GM21423 (cell line): ENCODE data around the gene PGK2.
"Not testable (repeated sequence)": the region's sequence is repeated elsewhere in the genome, so short reads cannot be mapped to it uniquely, and the experiment has no call there.

Source experiments
- ATAC-seq: cut with Tn5 transposase; IDR thresholded peaks from one replicate; pipeline ENCODE4 v1.9.1; 2021; ENCODE audit warnings: mild to moderate bottlenecking, moderate library complexity; ENCODE audit not compliant: unreplicated experiment

PGK2 gene

DNA sequence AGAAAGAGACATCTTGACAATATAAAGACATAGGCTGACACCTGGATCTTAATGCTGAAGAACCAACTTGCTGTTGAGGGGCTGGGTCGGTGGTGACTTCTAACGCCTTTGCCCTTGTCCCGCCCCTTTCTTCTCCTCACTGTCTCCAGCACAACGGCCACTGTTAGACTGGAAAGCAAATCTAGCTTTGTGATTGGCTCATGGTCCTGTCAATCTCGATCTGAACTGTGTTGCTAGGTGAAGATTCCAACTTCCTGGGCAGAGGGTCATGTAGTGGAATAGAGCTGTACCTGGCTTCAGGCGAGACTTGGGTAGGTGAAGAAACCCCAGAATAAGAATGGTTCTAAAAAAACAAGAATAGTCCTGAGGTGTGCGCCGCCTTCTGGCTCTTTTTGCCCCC lies at the start of gene PGK2:
Gene PGK2 (minus strand): TSS at position 110 of the 400 bp plus-strand sequence. CDS start 98 bp downstream, at position 12.
- ATAC-seq = no peak

DNA sequence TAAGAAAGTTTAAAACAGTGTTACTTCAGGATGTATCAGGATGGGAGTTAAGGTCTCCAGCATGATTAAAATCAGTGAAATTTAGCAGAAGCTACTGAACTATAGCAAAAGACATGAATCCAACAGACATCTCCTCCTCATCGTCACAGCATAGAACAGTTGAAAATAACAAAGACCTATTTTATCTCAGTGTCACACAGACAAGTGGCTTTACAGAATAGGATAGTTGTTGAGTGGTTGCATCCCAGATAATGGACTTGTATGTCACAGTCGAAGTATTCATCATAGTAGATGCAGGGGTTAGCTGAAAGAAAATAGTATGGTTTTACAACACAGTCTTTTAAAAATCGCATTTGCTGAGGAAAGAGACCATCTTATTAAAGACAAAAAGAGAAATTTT lies 48.1 kb upstream of the PGK2 start:
- no peak for ATAC-seq

DNA sequence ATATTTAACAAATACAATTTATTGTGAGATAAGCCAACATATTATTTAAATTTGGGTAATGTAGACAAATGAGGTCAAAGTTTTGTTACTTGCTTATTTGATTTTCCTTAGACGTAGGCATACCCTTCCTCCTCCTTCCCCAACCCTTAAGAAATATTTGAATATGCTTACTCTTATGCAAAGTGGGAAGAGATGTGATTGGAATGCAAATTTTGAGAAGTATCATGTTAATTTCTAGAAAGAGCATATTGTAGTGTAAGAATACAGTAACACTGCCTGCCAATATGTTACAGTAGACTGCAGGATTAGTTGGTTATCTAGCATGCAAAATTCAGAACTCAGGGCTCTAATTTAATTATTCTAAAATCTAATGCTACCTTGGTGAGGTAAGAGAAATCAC lies 46.3 kb upstream of the PGK2 start:
- ATAC-seq = no peak

DNA sequence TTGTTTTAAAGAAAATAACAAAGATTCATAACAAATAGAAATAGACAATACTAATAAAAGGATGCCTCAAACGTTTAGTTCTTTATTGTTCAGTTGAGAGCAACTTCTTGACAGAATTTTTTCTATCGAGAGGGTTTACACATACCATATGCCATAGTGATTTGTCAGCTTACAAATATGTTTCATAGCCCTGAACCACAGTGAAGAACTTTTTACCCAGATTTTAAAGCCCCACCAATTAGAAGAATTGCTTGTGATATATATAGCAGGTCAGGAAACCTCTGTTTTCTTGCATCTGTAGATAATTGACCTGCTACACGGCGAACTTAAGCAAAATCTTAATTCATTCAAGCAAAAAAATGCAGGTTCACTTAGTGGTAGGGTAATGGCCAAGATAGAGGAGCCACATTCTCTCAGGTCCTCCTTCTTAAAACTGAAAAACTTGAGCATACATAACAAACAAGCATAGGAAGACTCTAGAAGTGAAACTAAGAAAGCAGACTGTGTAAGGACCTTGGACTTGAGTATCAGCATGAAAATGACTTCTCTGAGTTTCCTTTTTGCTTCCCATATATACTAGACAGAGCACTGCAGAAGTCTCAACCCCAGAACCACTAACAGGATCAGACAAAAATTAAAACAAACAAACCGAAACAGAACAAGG lies 39.8 kb upstream of the PGK2 start:
- ATAC-seq = peak; percentile 99

DNA sequence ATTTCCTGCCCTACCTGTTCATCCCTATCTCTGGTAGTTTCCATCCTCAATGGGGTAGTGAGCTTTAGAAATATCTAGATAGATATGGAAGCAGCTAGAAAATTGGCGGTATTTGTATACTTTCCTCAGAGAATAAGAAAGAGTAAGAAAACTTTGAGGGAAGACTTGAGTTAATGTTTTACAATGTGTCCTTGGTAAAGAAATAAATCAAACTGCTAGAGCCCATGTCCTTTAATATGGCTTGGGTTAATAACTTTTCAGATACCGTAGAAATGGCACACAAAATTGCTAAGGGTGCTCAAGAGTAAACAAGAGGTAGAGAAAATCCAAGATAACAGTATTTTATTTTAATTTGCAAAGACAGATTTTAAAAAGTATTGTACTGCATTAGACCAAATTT lies 28.1 kb upstream of the PGK2 start:
- no peak for ATAC-seq

DNA sequence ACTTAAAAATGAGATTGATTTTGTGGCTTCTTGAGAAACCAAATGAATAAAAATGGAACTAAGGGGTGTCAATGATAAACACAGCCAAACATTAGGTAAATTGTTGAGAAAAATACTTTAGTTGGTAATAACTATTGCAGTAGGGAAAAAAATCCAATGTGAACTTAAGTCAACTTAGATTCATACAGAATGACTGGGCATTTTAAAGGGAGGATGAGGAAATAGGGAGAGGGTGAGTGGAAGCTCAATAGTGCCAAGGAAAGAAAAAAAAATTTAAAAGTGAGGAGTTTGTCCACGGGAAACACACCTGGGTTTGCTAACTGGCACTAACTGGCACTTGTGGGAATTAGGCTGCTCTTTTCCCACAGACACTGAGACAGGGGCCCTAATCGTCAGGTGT lies 26.2 kb upstream of the PGK2 start:
- no peak for ATAC-seq

DNA sequence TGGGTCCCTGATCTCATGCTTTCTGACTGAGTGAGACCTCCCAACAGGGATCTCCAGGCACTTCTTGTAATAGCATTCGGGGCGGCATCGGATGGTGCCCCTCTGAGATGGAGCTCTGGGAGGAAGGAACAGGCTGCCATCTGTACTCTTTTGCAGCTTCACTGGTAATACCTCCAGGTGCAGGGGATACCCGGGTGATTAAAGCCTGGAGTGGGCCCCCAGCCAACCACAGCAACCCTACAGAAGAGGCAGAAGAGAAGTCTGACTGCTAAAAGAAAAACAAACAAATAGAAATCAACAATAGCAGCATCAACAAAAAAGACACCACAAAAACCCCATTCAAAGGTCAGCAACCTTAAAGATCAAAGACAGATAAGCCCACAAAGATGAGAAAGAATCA lies 19.1 kb upstream of the PGK2 start:
- ATAC-seq = no peak

DNA sequence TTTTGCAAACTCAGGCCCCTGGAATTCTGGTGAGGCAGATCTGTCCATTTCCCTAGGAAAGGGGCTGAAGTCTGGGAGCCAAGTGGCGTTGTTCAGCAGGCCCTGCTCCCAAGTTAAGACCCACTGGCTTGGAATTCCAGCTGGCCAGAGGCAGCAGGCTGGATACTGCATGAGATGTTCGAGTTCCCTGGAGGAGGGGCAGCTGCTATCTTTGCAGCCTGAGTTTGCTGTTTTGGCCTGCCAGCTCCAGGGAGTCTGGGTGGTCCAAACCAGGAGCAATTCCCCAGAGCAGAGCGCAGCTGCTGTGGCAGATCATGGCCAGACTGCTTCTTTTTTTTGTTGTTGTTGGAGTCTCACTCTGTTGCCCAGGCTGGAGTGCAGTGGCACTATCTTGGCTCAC lies 18.2 kb upstream of the PGK2 start:
- no peak for ATAC-seq

DNA sequence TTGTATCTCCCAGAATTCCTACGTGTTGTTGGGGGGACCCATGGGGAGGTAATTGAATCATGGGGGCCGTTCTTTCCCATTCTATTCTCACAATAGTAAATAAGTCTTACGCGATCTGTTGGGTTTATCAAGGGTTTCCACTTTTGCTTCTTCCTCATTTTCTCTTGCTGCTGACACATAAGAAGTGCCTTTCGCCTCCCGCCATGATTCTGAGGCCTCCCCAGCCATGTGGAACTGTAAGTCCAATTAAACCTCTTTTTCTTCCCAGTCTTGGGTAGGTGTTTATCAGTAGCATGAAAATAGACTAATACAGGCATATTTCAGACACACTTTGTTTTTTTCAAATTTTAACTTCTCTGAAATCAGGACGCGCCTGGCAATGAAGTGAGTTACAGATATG lies 14.4 kb upstream of the PGK2 start:
- ATAC-seq = no peak

DNA sequence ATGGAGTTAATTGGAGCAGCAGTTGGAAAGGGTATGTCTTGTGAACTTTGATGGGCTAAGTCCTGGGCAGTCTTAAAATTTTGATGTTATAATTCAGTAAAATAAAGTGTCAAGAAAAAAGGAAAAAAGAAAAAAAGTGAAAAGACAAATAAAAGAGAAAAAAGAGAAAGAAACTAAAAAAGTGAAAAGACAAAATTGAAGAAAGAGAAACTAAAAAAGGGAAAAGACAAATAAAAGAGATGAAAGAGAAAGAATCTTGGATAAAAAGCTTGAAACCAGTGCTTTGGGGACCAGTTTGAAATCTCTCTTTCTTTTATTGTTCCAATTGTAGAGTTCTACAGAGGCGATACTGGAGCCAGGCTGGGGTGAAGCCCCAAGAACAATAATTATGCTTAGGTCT lies 12.0 kb upstream of the PGK2 start:
- ATAC-seq = no peak

DNA sequence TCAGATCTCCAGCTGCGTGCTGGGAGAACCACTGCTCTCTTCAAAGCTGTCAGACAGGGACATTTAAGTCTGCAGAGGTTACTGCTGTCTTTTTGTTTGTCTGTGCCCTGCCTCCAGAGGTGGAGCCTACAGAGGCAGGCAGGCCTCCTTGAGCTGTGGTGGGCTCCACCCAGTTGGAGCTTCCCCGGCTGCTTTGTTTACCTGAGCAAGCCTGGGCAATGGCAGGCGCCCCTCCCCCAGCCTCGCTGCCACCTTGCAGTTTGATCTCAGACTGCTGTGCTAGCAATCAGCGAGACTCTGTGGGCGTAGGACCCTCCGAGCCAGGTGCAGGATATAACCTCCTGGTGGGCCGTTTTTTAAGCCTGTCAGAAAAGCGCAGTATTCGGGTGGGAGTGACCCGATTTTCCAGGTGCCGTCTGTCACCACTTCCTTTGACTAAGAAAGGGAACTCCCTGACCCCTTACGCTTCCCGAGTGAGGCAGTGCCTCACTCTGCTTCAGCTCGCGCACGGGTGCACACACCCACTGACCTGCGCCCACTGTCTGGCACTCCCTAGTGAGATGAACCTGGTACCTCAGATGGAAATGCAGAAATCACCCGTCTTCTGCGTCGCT lies 9.9 kb upstream of the PGK2 start:
- not testable (repeated sequence) for ATAC-seq

DNA sequence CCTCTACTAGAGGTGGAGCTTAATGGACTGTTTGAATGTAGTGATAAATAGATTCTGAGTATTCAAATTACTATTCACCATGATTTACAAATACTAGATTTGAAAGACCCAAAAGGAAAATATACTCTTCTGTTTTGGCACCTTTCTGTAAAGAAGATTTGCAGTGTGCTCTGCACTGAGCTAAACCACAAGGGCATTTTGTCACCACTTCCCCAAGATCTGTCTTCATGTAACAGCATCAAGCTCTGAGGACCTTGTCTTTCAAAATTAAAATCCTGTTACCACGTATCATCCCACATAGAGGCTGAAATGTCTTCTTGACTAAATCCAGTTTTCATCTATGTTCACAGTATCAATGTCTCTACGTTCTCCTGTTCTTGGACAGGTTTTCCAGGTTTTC lies 3.3 kb upstream of the PGK2 start:
- peak; percentile 44 for ATAC-seq

DNA sequence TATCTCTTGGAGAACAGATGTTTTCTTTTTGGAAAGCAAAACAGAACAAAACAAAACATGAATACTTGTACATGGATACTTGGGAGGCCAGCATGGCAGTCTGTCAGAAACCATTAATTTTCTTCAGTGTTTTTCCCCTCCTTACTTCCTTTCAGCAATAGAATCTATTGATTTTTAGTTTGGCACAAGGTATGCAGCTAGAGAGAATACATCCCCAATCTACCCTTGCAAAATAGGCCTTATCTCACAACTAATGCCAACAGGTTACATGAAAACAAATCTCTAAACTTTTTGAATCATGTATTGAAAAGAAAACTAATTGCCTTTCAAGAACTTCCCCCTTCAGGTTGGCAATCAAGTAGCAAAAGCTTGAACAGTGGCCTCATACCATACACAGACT lies 2.8 kb downstream of the PGK2 start:
- ATAC-seq = no peak

DNA sequence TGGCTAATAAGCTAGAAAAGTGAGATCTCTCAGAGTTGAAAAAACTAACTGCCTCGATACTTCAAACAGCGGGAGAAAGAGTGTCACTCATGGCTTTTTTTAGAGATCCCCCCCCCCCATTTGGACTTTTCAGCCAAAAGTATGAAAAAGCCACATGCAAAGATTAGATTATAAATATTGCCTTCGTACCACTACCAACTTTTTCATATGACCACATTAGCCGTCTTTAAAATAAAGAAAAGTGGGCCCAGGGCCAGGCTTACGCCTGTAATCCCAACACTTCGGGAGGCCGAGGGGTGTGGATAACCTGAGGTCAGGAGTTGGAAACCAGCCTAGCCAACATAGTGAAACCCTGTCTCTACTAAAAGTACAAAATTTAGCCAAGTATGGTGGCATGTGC lies 4.4 kb downstream of the PGK2 start:
- no peak for ATAC-seq

DNA sequence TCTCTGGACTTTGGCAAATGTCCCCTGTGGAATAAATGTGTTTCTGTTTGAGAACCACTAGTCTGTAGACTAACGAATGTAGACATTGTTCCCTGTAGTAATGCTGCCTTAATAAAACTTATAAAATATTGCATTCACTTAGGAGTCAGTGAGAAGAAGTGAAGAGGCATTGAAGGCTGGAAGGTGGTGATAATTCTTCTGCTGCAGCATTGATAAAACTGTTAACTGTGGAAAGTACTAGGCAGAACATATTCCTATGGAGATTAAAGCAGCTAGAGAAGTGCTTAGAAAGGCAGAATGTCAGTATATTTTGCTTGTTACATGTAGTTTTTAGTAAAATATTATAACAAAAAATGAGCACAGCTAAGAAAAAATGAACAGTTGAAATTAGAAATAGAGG lies 4.8 kb downstream of the PGK2 start:
- no peak for ATAC-seq

DNA sequence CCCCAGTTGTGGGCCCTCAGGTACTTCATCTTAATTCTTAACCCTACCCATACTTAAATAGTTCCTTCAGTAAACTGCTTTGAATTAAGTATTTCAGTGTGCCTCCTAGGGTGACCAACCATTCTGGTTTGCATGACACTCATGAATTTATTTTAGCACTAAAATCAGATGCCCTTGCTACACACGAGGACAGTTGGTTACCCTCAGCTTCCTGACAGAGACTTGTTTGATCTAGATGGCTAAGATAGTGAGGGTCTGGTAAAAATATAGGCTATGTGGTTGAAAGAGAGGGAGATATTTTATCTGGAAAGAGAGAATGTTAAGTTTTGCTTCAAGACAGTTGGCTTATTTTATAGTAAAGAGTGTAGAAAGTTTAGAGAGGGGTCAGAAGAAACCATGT lies 10.6 kb downstream of the PGK2 start:
- no peak for ATAC-seq

DNA sequence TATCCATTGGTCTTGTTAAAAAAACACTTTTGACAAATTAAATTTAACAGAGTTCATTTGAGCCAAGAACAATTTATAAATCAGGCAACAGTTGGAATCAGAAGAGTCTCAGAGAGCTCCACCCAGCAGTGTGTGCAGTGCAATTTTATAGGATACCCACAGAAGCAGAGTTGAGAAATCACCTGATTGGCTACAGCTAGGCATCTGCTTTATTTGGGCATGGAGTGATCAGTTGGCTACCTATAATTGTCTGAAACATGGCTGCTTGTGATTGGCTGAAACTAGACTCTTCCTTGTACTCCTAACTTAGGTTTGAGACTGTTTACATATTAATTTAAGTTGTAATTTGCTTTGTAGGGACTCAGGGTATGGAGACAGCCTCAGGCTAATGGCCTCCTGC lies 12.0 kb downstream of the PGK2 start:
- no peak for ATAC-seq

DNA sequence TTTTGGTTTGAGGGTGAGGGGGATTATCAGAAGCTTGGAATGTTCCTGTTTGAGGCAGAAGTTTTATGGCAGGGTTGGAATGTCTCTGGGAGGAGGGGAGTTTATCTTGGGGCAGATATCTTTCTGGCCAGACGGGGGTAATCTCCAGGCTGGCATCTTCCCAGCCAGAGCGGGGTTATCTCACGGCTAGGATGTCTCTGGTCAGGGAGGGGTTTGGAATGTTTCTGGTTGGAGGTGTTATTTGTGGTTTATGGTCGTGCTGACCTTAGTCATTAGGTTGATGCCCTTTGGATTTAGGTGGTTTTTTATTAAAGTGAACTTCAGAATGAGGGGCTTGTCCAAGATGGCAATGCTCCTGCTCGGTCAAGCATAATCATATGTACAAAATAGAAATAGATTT lies 14.8 kb downstream of the PGK2 start:
- no peak for ATAC-seq

DNA sequence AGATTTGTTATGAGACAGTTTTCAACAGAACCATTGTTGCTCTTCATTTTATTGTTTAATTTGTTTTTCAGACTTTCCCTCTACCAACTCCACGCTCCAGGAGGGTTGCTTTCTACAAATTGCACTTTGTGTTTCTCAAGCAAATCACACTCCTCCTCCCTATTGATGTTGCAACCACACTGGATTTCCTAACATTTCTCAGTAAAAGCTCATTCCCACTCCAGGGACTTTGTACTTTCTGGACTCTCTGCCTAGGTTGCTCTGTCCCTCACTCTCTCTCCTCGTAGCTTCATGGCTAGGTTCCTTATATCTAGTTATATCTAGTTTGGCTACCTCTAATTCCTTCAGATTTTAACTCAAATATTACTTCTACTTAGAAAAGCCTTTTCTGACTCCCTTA lies 20.3 kb downstream of the PGK2 start:
- no peak for ATAC-seq

DNA sequence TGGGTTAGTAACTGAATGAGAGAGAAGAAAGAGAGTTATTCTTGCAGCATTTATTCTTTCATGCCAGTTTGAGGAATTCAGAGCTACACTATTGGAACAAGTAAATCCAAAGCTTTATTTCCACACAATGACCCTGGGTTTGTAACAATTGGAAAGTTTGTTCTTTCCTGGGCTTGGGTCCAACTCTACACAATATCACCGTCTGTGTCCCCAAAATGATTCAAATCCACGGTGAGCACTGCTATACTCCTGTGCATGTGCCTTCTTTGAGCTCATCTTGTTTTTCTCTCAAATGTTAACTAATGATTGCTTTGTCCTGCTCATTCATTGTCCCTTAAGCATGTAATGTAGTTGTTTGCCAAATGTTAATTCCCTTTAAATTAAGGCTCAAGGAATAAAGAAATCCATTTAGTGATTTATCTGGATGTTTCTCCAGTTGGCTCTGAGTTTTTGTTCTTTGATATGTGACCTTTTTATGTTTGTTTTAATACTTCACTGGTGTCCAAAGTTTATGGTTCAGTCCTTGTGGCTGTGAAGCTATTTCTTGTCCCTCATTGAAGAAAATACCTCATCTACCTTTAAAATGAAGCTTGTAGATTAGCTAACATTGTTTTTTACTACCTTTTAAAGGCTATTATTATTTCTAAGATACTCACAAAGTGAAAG lies 22.4 kb downstream of the PGK2 start:
- no peak for ATAC-seq

DNA sequence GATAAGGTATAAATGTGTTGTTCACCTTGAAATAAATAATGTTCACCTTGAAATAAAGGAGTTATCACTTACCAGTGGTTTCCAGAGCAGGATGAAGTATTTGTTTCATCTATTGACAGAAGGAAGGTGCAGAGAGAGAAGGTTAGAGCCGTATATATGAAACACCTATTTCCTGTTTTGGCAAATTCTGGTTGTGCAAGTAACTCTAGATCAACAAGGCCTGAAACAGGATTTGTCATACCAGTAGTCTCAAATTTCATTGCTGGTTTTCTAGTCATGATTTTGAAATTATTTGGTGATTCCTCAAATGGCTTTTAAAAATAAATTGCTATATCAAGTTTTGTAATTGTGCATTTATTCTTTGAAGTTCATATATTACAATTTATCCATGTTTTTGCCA lies 42.8 kb downstream of the PGK2 start, which contains the start of gene CRISP3:
Gene CRISP3 (minus strand): TSS at position 130 of the 400 bp plus-strand sequence. CDS start 21 bp downstream, at position 109.
- ATAC-seq = no peak

DNA sequence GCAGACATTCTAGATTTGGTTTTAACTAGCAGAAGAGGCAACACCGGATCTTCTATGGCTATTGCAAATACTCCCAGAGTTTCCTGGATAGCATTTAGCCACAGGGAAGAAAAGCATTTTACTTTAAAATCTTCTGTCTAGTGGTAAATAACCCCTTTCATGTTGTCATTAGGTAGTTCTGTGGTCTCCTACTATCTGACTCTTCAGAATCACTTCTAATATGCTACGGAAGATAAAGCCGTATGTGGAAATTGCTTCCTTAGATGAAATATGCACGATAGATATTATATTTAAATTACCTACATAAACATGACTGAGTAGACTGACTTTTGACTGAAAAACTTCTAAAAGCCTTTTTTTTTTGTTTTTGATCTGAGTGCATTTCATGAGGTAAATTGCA lies 43.7 kb downstream of the PGK2 start:
- no peak for ATAC-seq
